Measurements from ENCODE around the gene CLDN6.
"Not testable (repeated sequence)": the region's sequence is repeated elsewhere in the genome, so short reads cannot be mapped to it uniquely, and the experiment has no call there.

The CLDN6 gene, protein sequence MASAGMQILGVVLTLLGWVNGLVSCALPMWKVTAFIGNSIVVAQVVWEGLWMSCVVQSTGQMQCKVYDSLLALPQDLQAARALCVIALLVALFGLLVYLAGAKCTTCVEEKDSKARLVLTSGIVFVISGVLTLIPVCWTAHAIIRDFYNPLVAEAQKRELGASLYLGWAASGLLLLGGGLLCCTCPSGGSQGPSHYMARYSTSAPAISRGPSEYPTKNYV

DNA sequence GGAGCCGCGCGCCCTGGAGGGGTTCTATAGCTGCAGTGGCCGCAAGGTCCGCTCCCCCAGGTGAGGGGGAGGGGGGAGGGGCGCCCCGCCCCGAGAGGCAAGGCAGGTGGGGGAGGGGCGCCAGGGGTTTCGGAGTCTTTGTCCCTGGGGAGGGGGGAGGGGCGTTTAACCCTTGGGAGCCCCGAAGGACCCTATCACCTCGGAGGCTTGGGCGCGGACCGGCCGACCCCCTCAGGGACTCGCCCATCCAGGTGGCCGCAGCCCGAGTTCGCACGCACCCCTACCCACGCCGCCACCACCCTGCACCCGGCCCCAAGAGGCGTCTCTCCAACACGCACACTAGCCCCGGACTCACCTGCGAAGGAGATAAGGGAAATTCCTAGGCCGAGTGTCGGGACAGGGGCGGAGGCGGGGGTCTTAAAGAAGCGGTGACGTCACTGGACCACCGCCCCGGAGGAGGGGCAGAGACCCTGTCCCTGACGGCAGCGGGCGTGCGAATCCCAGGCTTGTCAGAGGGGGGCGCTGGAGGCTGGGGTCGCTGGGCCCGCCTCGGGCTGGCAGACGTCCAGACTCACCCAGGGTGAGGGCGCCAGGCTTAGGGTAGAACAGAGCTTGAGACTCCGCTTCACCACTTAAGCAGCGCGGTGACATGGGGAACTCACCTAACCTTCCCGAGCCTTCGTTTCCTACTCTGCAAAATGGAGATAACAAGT, at the start of gene CLDN6:
TSS of gene CLDN6 (minus strand) at position 390 of the 713 bp plus-strand sequence. CDS start 2,162 bp downstream, outside the sequence.
- DNase-seq (ENCODE audit: low read depth, low spot score) = peak; percentile 98

DNA sequence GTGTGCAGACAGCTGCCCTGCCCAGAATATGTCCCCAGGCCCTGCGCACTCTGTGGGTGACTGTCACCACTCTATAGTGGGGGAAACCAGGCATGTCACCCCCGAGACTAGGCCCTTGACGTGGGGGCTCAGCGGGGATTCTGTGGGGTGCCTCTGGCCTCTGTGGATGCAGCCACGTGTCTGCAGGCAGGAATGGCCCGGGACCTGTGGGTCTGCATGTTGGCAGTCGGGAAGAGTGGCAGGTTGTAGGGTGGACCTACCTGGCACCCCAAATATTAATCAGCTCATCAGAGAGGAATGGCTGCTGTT, 48.4 kb upstream of the CLDN6 start:
- no peak for DNase-seq (ENCODE audit: low read depth, low spot score)

DNA sequence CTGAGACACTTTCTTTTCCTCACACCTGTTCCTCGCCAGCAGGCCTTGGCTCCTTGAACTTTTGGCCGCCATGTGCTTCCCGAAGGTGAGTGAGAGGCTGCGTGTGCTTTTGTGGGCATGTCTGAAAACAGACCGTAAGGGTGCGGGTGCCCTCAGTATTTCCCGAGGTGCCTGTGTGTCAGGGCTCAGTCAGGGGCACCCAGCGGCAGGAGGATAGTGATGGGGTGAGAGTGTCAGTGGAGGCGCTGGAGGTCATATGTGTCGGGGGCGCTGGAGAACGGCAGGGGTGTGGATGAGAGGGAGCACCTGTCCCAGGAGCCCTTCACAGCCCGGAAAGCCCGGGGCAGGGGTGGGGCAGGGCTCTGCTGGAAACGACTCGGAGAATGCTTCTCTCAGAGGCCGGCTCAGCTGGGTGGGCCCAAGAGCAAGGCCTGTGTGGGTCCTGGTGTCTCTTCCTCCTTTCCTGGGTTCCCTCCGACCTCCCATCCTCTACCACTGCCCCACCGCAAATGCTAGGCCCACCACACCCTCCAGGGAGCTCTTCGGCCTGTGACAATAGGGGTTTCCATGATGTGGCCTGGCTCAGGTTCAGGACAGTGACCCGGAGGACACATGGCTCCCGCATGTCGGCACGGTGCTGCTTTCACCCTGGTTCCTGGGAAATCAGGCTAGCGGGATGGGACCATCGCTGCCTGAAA, 47.9 kb upstream of the CLDN6 start:
- DNase-seq (ENCODE audit: low read depth, low spot score) = peak; percentile 27

DNA sequence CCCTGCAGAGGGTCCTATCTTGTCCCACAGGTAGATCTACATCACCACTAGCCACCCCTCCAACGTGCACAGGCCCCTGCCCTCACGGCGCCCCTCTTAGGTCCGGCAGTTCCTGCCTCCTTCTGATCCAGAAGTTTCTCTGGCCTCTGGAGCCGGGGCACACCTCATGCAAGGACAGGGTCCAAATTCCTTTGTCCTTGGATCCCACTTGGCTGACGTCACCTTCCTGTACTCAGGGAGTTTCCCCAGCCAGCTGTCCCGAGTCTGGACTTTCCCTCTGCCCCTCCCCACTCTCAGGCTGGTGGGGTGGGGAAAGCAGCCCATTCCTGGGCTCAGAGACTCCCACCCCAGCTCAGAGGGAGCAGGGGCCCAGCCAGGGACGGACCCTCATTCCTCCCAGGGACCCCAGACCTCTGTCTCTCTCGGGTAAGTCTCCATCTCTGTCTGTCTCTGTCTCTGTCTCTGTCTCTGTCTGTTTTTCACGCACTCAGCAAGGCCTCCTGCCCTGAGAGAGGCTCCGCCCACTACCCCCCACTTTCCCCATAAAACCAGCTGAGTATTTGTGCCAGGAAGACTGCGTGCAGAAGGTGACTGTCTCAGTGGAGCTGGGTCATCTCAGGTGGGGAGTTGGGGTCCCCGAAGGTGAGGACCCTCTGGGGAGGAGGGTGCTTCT, 47.2 kb upstream of the CLDN6 start, which contains the start of gene IL32:
TSS of gene IL32 (plus strand) at position 572 of the 673 bp plus-strand sequence. CDS start 172 bp downstream, outside the sequence.
- peak; percentile 67 for DNase-seq (ENCODE audit: low read depth, low spot score)

DNA sequence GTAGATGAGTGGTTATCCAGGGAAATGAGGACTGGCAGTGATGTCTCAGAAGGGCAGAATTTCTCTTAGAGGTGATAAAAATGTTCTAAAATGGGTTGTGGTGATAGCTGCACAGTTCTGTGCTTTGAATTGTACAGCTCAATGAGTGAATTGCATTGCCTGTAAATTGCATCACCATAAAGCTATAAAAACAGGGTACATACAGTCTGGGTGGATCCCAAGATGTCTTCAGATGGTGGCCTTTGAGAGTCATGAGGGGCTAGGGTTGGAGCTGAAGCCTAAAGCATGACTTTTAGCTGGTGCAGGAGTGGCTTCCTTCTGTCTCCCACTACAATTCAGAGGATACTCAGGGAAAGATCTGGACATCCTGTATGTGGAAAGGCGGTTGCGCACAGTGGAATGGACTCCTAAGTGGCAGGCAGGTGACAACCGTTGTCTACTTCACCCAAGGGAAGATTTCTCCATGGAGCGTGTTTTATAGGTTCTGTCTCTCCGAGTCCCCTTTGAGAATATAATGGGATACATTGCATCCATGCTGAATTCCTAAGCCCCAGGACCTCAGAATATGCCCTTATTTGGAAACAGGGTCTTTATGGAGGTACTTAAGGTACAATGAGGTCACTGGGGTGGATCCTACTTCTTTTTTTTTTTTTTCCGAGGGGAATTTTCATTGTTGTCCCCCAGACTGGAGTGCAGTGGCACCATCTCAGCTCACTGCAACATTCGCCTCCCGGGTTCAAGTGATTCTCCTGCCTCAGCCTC, 45.8 kb upstream of the CLDN6 start:
- no peak for DNase-seq (ENCODE audit: low read depth, low spot score)

DNA sequence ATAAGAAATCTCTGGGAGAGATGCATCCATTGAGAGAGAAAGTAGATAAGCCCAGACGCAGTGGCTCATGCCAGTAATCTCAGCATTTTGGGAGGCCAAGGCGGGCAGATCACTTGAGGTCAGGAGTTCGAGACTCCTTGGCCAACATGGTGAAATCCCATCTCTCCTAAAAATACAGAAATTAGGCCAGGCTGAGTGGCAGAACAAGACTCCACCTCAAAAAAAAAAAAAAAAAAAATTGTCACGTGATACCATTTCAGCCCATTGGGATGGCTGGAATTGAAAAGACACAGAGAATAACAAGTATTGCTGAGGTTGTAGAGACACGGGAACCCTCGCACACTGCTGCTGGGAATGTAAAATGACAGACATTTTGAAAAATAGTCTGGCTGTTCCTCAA, 44.6 kb upstream of the CLDN6 start:
- no peak for DNase-seq (ENCODE audit: low read depth, low spot score)

DNA sequence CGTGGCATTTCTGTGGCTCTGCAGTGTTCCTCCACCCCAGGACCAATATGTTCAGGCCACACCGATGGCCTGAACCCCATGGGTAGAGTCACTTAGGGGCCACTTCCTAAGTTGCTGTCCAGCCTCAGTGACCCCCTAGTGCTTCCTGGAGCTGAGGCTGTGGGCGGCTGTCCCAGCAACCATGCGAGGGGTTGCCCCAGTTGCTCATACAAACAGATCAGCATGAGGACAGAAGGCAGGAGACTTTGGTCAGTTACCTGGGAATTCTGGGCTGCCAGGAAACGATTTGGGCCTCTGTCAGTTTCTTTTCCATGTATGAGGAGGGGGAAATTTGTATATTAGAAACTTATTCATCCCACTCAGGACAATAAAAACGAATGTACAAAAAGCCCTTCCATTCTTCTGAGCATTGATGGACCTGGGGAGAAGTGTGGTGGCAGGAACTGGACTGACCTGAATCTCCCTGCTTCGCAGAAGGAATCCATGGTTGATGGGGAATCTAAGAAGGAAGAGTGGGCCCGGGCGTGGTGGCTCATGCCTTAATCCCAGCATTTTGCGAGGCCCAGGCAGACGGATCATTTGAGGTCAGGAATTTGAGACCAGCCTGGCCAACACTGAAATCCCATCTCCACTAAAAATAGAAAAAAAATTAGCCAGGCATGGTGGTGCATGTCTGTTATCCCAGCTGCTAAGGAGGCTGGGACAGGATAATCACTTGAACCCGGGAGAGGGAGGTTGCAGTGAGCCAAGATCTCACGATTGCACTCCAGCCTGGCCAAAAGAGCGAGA, 42.5 kb upstream of the CLDN6 start:
- no peak for DNase-seq (ENCODE audit: low read depth, low spot score)

DNA sequence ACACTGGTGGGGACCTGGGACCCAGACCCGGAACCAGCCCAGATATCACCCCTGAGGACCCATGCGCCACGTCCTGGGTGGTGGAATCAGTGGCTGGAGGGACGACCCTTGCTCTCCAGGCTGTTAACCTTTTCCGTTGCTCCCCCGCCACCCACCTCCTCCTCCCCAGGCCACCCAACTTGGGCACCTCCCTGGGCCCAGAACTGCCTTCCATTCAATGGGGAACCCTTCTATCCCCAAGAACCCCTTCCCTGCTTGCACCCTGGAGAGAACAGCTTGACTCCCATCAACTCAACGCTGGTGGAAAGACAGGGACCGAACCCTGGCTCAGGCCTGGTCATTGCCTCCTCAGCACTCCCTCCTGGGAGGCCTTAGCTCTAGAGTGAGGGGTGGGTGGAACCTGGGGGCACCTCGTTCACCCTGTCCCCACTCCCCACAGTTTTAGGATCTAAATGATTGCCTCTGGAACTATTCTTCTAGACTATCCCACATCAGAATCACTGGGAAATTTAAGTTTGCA, 41.8 kb upstream of the CLDN6 start:
- no peak for DNase-seq (ENCODE audit: low read depth, low spot score)

DNA sequence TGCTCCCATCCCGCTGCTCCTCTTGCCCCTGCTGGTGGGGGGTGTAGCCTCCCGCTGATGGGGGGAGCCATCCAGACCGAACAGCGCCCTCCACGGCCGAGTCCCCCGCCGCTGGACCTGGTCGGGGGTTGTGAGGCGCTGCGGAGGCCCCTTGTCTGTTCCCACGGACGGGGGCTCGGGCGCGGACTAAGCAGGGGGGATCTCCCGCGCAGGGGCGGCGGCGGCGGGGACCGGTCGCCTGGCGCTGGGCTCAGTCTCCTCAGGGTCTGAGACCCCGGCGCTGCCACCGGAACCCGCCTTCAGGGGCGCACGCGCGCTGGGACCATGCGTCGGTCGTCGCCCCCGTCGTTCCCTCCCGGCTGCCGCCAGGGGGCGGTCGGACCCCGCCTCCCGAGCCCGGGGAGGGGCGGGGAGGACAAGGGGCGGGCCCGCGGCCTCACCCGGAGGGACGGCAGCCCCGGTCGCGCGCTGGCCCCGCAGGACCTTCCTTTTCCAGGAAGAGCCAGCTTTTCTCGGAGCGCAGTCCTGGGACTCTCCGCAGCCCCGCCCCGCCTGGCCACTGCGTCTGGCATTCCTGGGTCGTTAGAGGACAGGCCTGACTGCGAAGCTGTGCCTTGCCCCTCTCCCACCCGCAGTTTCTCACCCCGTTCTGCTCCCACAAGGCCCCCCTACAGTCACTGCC, 41.2 kb upstream of the CLDN6 start:
- peak; percentile 96 for DNase-seq (ENCODE audit: low read depth, low spot score)

DNA sequence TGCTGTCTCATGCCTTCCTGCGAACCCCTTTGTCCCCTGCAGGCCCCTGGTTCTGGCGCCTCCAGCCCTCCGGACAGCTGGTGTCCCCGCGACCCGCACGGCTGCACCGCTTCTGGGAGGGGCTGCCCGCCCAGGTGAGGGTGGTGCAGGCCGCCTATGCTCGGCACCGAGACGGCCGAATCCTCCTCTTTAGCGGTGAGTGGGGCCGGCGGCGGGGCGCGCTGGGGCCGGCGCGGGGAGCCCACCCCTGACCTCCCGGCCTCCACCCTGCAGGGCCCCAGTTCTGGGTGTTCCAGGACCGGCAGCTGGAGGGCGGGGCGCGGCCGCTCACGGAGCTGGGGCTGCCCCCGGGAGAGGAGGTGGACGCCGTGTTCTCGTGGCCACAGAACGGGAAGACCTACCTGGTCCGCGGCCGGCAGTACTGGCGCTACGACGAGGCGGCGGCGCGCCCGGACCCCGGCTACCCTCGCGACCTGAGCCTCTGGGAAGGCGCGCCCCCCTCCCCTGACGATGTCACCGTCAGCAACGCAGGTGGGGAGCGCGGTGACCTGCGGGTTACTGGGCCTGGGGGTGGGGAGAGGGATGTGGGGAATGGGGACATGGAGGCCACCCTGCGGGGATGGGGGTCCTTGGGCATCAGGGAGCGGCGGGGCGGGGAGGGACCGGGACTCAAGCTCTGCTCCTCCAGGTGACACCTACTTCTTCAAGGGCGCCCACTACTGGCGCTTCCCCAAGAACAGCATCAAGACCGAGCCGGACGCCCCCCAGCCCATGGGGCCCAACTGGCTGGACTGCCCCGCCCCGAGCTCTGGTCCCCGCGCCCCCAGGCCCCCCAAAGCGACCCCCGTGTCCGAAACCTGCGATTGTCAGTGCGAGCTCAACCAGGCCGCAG, 40.4 kb upstream of the CLDN6 start:
- DNase-seq (ENCODE audit: low read depth, low spot score) = no peak

DNA sequence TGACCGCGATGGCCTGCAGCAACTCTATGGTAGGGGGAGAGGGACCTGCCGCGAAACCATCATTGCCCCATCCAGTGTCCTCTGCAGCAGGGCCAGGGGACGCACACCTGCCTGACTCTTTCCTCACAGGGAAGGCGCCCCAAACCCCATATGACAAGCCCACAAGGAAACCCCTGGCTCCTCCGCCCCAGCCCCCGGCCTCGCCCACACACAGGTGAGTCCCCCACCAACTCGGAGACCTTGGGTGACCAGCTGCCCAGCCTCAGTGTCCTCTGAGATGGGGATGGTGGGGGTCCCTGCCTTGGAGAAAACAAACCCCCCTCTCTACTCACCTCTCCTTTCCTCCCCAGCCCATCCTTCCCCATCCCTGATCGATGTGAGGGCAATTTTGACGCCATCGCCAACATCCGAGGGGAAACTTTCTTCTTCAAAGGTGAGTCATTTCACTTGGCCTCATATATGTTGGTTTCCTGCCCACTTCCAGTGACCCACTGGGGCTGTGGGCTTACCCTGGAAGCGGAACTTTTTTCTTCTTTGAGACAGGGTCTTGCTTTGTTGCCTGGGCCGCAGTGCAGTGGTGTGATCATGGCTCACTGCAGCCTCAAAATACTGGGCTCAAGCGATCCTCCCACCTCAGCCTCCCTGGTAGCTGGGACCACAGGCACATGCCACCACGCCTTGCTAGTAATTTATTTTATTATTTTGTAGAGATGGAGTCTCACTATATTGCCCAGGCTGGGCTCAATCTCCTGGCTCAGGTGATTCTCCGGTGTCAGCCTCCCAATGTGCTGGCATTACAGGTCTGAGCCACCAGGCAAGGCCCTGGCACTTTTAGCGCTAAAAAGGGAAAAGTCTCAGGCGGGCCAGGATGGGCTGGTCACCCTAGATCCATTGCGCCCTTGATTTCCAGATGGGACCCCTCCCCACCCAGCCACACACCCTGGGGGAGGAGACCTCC, 39.5 kb upstream of the CLDN6 start:
- no peak for DNase-seq (ENCODE audit: low read depth, low spot score)

DNA sequence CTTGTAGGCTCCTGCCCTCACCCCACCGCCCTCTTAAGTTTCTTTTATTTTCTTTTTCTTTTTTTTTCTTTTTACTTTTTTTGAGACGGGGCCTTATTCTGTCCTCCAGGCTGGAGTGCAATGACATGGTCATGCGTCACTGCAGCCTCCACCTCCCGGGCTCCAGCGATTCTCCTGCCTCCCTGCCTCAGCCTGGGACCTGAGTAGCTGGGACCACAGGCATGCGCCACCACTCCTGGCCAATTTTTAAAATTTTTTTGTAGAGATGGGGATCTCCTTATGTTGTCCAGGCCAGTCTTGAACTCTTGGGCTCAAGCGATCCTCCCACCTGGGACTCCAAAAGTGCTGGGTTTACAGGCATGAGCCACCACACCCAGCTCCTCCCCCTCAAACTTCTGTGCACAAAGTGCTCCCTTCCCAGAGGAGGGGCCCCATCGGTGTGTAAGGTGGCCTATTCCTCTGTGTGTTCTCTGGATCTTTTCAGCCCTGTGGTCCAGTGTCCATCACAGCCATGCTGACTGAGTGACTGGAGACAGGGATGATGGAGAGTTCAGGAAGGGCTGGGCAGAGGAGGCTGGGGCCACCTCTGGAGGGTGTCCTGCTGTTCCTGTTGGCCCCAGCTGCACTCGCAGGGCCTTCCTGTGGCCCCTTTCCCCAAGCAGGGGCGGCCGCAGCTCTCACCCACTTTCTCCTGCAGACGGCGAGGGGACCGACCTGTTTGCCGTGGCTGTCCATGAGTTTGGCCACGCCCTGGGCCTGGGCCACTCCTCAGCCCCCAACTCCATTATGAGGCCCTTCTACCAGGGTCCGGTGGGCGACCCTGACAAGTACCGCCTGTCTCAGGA, 38.6 kb upstream of the CLDN6 start:
- no peak for DNase-seq (ENCODE audit: low read depth, low spot score)

DNA sequence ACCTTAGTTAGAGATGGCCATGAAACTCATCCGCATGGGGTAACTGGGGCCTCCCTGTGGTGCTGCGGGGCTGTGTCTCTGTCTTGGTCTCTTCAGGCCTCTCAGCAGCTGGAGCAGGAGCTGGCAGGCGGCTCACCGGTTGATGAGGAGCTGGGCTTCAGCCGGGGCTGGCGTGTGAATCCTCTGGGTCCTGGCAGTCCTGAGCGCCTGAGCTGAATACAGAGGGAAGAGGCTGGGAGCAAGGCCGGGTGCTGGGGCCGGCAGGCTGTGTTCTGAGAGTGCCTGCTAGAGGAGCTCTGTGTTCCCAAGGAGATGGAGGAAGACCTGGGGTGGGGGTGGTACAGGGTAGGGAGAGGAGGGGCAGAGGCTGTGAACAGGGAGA, 37.7 kb upstream of the CLDN6 start:
- not testable (repeated sequence) for DNase-seq (ENCODE audit: low read depth, low spot score)

DNA sequence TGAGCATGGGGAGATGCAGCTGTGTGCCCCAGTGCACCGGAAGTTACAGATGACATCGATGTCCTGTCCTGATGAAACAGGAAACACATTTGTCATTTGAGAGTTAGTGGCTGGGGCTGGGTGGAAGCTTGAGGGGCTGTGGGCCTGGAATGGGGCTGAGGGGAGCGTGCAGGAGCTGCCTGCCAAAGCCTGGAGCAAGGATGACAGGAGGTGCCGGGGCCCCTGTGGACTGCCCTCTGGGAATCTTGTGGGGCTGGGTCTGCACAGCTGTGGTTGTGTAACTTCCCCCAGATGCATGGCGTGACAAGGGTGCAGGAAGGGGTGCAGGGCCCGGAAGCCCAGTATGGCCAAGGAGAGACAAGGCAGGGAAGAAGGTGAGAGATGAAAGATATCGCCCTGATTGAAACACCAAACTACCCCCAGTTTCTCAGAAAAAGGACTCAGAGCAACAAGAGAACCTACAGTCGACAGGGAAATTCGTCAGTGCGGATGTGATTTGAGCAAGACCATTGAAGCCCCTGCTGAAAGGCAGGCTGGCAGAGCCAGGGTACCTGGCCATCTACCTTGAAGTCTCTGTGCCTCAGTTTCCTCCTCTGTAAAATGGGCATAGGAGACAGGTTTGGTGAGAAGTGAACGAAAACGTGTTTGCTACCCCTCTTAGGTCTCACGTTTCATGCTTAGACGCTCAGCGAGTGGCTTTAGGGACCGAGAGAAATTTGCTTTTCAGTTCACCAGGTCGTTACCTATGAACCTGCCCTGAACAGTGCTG, 37.2 kb upstream of the CLDN6 start:
- DNase-seq (ENCODE audit: low read depth, low spot score) = no peak

DNA sequence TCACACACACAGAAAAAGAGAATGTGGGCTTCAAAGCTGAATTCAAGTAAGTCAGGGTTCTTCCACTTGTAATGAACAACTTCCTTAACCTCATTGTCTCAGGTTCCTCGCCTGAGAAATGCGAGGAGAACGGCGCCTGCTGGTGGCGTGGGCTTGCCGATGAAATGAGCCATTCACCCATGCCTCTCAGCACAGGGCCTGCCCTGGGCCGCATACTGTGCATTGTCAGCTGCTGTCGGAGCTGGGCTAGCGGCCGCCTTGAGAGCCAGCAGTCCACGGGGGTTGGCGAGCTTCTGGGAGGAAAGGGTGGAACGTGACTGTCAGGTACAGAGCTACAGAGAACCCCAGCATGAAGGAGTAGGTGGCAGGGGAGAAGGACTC, 35.3 kb upstream of the CLDN6 start:
- DNase-seq (ENCODE audit: low read depth, low spot score) = not testable (repeated sequence)
